Right lobe of liver (tissue), 6 donors: ENCODE results near the gene ADAM10. TPM values are rescaled to one million over a fixed set of nuclear protein-coding genes. Genes with fewer than 3 reads are reported as not detected.

ENCODE experiments used
- ATAC-seq, 4 donors: fragments of 200-7000 bp; cut with Tn5 transposase; one replicate each; pipeline ENCODE4 v1.9.1; 2020; ENCODE audit warnings: mild to moderate bottlenecking in 4 of 4, moderate library complexity in 4 of 4
- DNase-seq, 3 donors: peaks; one replicate each; pipeline ENCODE4 v3.0.0-alpha.2; 2020
- H3K27ac ChIP-seq, 3 donors: fragments of 200-600 bp; one replicate each; pipeline ENCODE4 v1.8.0; 2022
- H3K27me3 ChIP-seq, 2 donors: fragments of 200-600 bp; one replicate each; pipeline ENCODE4 v1.8.0; 2022
- H3K36me3 ChIP-seq, 4 donors: fragments of 200-600 bp; sonication (generic) in 1 of 4; one replicate each; pipeline versions ENCODE4 v1.5.1 to v1.8.0; 2017 to 2022; ENCODE audit warnings: control low read depth in 1 of 4
- H3K4me1 ChIP-seq, 4 donors: fragments of 200-600 bp; sonication (generic) in 1 of 4; one replicate each; pipeline versions ENCODE4 v1.5.1 to v1.8.0; 2017 to 2022; ENCODE audit warnings: control low read depth in 1 of 4
- H3K4me3 ChIP-seq, 3 donors: fragments of 200-600 bp; one replicate each; pipeline ENCODE4 v1.8.0; 2022
- H3K9me3 ChIP-seq, 4 donors: fragments of 200-600 bp; sonication (generic) in 1 of 4; one replicate each; pipeline versions ENCODE4 v1.5.1 to v1.8.0; 2017 to 2022; ENCODE audit warnings: control low read depth in 1 of 4
- CTCF ChIP-seq, 4 donors: fragments of 200-600 bp in 3 of 4; fragments of 450-650 bp in 1 of 4; IDR thresholded peaks; one replicate each; pipeline versions ENCODE4 v1.5.1 to v1.8.0; 2016 to 2022; ENCODE audit warnings: antibody characterized with exemption in 4 of 4, mild to moderate bottlenecking in 2 of 4
- POLR2A ChIP-seq: fragments of 450-650 bp; IDR thresholded peaks from one replicate; pipeline ENCODE4 v1.6.1; 2017; ENCODE audit warnings: antibody characterized with exemption, mild to moderate bottlenecking
- WGBS: methylation state at CpG from one replicate; pipeline ENCODE4 v1.1.6; 2018; ENCODE audit warnings: low coverage, low lambda C conversion rate; ENCODE audit not compliant: insufficient coverage; ENCODE audit errors: missing lambda C conversion rate; 5-methylcytosine and 5-hydroxymethylcytosine counted together
- intact Hi-C, 2 donors: fragments of 100-400 bp; cut with DNase I; formaldehyde crosslinking; loops; one replicate each; pipeline versions ENCODE4 v1.11.2 to v1.14.1; 2022
- total RNA-seq, 6 experiments: library from RNA; depleted of rRNA in 2 of 6; stranded (reverse); fragments of >200 nt in 2 of 6; fragmentation: NEBNext Ultra II Directional in 3 of 6; extraction: Animal tissue kit (Norgen Biotek cat#: 25700) in 3 of 6; gene quantifications; one replicate each; pipeline versions ENCODE4 v1.1.0 to v1.2.4, GENCODE V29; 2016 to 2023
- donor health status: DM: no; HTN: yes; CAD: no.
- donor health status: DM: no; HTN: no; CAD: no.
- donor health status: DM: no; HTN: no; CAD: no.
- donor health status: DM: no; HTN: yes; CAD: no.
- donor health status: DM: no; HTN: yes; CAD: no.

ADAM10 gene
- total RNA-seq, 6 experiments from 2014 or later = 24.1 to 78.1 (median 43.3) TPM

DNA sequence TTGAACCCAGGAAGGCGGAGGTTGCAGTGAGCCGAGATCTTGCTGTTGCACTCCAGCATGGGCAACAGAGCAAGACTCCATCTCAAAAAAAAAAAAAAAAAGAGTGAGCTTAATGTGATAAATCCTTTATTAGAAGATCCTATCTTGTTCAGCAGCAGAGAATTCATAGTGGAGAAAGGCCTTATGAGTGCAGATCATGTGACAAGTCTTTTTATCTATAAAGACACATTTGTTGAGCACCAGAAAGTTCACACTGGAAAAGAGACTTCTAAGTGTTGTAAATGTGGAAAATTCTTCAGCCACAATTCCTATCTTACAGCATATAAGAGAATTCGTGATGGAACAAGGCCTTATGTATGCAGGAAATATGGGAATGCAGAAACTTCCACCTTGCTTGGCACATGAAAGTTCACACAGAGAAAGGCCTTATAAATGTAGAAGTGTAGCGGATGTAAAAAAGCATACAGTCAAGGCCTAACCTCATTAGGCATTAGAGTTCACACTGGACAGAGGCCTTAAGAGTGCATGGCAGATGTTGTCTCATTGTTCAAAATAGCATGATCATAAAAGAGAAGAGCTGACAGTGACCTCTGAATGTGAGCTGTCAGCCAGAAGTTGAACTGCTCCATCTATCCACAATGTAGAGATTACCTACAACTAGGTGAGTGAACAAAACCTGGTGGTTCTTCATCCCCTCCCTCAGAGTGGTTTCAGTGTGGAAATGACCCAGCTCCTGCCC is 16.7 kb downstream of the ADAM10 start:
- DNase-seq (no peak), ATAC-seq (no peak)
- TF ChIP-seq POLR2A = no peak
- TF ChIP-seq CTCF (IDR thresholded peaks at IDR 0.05) = no peak
- Histone ChIP-seq H3K36me3 (no peaks in the 10 kb centered on the region), H3K9me3 (no peaks in the 10 kb centered on the region), H3K4me1 (peaks cover 0 to 15% (median 0%) of the 10 kb centered on the region in 4 donors), H3K4me3 (no peak overlapping the region), H3K27me3 (no peaks in the 10 kb centered on the region), H3K27ac (no peak overlapping the region)
- WGBS = 98% methylated on average over 4 of the region's 4 CpGs
- intact Hi-C loops = no loop called here

DNA sequence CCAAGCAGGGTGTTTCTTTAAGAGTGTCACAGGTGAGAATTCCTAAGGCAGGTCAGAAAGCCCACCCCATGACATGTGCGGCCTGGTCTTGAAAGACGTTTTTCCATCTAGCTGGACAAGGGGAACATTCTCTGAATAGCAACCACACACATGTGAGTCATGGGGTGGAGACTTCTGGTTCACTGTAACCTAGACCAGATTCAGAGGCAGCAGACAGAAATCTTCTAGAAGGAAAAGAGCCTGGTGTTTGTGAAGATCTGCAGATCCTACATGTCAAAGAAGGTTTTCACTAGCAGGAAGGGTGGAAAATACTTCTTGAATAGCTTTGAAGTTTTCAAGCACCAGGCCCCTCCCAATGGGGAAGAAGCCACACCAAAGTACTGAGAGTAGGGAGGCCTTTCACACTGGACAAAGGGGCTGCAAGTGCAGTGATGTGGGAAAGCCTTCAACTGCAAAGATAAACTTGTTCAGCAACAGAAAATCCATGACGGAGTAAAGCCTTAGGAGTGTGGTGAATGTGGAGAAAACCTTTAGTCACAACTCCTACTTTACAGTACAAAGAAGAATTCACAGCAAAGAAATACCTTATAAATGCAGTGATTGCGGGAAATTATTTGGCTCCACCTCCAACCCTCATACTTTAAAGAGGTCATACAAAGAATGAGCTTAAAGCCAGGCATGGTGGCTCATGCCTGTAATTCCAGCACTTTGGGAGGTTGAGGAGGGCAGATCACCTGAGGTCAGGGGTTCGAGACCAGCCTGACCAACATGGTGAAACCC is 17.6 kb downstream of the ADAM10 start:
- H3K4me1 ChIP-seq = peaks cover 0 to 12% (median 0%) of the 10 kb centered on the region in 4 donors
- ATAC-seq = peak in 3 of 4 donors; percentile 33 to 61 (median 50)
- no peak overlapping the region for H3K4me3 ChIP-seq
- H3K27ac ChIP-seq = no peak overlapping the region
- no peaks in the 10 kb centered on the region for H3K36me3 ChIP-seq
- TF ChIP-seq POLR2A (no peak), CTCF (IDR thresholded peaks at IDR 0.05) (no peak)
- no peak for DNase-seq
- 72% methylated on average over 2 of the region's 5 CpGs for WGBS
- H3K9me3 ChIP-seq = no peaks in the 10 kb centered on the region
- H3K27me3 ChIP-seq = no peaks in the 10 kb centered on the region
- intact Hi-C loops = no loop called here

GRCh38 chr15:58726867-58727266 is 22.6 kb downstream of the ADAM10 start:
- no peaks in the 10 kb centered on the region for H3K36me3 ChIP-seq
- H3K9me3 ChIP-seq = no peaks in the 10 kb centered on the region
- no peak overlapping the region for H3K27ac ChIP-seq
- H3K4me3 ChIP-seq = no peak overlapping the region
- WGBS = 86% methylated on average over 4 of the region's 12 CpGs
- no peaks in the 10 kb centered on the region for H3K4me1 ChIP-seq
- no peak for DNase-seq
- intact Hi-C loops = no loop called here
- ATAC-seq = peak in 1 of 4 donors; percentile 26
- no peaks in the 10 kb centered on the region for H3K27me3 ChIP-seq
- no peak for TF ChIP-seq CTCF (IDR thresholded peaks at IDR 0.05)
- TF ChIP-seq POLR2A = no peak

- H3K9me3 ChIP-seq = no peaks in the 10 kb centered on the region
- DNase-seq (no peak), ATAC-seq (peak in 2 of 4 donors; percentile 53 to 61)
- no peak overlapping the region for H3K27ac ChIP-seq
- 63% methylated on average over 1 of the region's 1 CpG for WGBS
- TF ChIP-seq CTCF (IDR thresholded peaks at IDR 0.05) = no peak
- no peak for TF ChIP-seq POLR2A
- no peak overlapping the region for H3K4me3 ChIP-seq
- intact Hi-C loops = no loop called here
- no peaks in the 10 kb centered on the region for H3K4me1 ChIP-seq
- no peaks in the 10 kb centered on the region for H3K36me3 ChIP-seq
- no peaks in the 10 kb centered on the region for H3K27me3 ChIP-seq
Measured at GRCh38 chr15:58724466-58724865, 25.0 kb downstream of the ADAM10 start.
